GM18502 (cell line): ENCODE data around the gene IDNK.

ENCODE experiments used
- ATAC-seq: cut with Tn5 transposase; IDR thresholded peaks from one replicate; pipeline ENCODE4 v1.9.1; 2021; ENCODE audit warnings: mild to moderate bottlenecking; ENCODE audit not compliant: unreplicated experiment, poor library complexity

IDNK gene

DNA sequence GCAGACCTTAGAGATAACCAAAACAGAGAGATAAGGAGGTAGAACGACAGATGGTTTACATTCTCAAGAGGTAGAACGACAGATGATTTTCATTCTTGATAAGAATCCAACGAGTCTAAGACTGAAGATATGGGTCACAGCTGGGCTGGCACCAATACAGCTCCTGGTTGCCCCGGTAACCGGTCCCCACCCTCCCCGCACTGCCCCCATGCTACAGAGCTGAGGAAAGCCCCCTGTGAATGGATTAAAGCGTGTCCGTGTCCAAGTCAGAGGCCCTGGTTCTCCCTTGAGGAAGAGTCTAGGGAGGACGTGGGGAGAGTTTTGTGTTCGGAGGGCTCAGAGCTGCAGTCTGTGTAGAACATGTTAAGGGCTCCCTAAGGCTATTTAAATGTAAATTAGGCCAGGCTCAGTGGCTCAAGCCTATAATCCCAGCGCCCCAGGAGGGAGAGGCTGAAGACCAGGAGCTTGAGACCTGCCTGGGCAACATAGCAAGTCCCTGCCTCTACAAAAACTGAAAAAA lies 8.1 kb downstream of the IDNK start:
- ATAC-seq = no peak

DNA sequence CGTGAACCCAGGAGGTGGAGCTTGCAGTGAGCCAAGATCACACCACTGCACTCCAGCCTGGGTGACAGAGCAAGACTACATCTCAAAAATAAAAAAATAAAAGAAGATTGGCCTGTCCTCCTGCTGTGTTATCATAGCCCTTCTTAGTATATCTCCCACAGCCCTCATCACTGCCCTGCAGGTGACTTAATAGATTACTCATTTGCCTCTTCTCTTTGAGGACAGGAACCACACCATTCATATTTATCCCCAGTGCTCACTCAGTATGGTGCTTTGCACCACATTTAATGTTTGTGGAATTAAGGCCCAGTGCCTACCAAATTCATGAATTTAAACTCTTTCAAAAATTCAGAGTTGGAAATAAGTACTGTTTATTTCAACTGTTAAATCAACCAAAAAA lies 10.3 kb downstream of the IDNK start:
- ATAC-seq = no peak

DNA sequence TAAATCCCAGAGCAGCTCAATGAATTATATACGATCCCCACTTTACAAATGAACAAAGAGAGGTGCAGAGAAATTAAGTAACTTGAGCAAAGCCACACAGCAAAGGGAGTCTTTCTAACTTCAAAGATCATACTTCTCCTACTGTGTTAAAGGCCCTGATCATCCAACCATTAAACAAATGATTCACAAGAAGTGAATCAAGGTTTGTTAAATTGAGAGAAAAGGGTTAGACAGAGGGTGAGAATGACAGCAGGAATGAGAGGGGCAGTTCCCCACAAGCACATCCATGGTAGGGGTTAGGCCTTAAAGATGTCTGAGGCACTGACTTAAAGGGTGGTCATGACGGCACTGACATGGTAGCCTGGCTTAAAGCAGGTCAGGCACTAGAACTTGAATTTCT lies 10.7 kb downstream of the IDNK start:
- ATAC-seq = no peak

DNA sequence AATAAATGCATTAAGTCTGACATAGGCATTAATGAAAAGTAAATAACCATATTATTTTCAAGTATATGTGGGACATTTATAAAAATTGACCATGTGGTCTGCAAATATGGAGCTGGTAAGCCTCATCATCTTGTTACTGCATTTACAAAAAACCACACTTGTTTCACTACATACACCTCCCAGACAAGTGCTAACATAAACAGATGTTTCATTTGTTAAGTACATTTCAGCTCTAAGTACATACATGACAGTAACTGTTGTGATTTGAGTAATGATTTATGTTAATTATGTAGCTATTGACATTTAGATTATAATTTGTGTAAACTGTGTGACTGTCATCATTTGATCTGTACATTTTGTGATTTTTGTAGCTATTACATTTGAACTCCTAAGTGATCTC lies 13.9 kb downstream of the IDNK start:
- no peak for ATAC-seq

GRCh38 chr9:83637389-83637788 lies 14.4 kb downstream of the IDNK start:
- no peak for ATAC-seq

DNA sequence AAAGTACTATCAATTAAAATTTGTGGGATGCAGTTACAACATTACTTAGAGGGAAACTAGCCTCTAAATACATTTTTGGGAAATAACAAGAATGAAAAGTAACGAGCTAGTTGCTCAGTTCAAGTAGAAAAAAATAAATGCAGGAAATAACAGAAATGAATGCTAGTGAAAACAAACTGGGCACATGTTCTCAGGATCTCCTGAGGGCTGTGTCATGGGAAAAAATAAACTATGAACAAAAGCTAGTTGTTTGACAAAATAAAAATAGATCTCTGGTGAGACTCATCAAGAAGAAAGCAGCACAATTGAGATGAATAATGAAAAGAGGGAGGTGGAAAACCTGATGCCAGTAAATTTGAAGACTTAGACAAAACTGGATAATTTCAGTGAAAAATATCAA lies 16.3 kb downstream of the IDNK start:
- no peak for ATAC-seq

DNA sequence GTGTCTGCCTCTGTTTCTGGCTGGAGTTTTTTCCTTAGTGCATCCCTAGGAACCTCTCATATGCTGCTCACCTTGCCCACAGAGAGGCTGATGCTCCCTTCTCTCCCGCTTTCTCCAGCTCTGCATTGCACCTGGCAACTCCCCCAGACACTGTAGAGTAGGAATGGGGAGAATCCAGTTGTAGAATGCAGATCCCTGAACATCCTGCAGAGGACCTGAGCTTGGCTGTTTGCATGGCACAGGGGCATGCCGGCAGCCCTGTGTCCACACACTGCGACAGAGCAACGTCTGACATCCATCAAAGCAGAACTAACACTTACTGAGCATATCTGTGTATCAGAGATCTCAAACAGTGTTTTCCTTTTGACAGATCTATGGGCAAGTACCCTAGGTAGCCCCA lies 19.9 kb downstream of the IDNK start:
- ATAC-seq = no peak

GRCh38 chr9:83646500-83647239 lies 23.7 kb downstream of the IDNK start:
- ATAC-seq = no peak

- peak; percentile 74 for ATAC-seq
Measured at GRCh38 chr9:83649080-83649479, 26.1 kb downstream of the IDNK start.

GRCh38 chr9:83649515-83649914 lies 26.6 kb downstream of the IDNK start:
- ATAC-seq = no peak

DNA sequence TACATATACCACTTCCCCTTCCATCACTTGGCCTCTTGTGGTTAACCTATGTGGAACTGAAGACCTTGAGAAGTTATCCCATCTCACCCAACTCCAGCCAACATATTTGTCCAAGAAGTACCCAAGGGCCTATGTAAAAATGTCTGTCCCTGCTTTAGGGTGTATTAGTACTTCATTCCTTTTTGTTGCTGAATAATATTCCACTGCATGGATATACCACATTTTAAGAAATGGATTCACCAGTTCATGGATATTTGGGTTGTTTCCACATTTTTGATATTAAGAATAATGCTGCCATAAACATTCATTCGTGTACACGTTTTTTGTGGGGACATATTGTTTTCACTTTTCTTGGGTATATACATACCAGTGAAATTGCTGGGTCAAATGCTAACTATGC lies 28.6 kb downstream of the IDNK start:
- ATAC-seq = no peak

DNA sequence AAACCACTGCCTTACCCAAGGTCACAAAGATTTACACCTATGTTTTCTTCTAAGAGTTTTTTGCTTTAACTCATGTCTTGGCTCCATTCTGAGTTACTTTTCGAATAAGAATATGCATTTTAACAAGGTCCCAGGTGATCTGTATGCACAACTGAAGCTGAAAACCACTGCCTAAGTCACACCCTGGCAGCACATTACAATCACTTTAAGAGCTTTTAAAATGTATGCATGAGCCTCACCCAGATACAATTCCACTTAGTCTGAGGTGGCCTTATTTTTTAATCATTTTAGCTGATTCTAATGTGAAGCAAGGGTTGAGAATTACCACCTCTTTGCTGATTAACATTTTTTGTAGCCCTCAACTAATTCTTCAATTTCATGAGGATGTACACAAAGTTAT lies 29.5 kb downstream of the IDNK start:
- no peak for ATAC-seq

GRCh38 chr9:83655433-83655832 lies 32.5 kb downstream of the IDNK start:
- ATAC-seq = no peak

DNA sequence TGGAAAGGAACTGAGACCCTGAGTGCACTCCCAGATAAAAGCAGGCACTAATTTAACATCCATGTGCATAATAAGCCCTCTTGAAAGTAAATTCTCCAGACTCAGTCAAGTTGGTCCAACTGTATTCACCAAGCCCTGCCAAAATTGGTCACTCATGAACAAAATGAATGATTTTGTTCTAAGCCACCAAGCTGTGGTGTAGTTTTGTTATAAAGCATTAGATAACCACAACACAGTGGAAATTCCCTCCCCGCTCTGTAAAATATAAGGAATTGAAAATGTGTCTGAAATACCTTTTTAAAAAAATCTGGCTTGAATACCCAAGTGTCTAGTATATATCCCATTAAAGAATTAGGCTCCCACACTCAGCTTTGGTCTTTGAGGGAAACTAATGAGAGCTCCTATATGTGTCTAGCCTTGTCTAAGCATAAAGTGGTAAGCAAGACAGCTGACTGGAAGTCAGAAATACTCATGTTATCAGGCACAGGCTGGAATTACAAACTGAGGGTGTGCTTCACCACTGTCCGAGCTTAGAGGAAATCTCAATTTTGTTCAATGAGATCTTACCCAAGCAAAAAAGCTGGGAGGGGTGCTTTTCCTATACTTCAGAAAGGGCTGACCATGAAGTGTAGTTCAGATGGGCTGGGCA lies 33.2 kb downstream of the IDNK start:
- peak; percentile 67 for ATAC-seq

- peak; percentile 63 for ATAC-seq
Measured at GRCh38 chr9:83656952-83657351, 34.0 kb downstream of the IDNK start.

GRCh38 chr9:83662933-83663332 lies 40.0 kb downstream of the IDNK start:
- no peak for ATAC-seq

- peak; percentile 88 for ATAC-seq
Measured at GRCh38 chr9:83665580-83666200, 42.7 kb downstream of the IDNK start.

- no peak for ATAC-seq
Measured at GRCh38 chr9:83669067-83669466, 46.1 kb downstream of the IDNK start.

DNA sequence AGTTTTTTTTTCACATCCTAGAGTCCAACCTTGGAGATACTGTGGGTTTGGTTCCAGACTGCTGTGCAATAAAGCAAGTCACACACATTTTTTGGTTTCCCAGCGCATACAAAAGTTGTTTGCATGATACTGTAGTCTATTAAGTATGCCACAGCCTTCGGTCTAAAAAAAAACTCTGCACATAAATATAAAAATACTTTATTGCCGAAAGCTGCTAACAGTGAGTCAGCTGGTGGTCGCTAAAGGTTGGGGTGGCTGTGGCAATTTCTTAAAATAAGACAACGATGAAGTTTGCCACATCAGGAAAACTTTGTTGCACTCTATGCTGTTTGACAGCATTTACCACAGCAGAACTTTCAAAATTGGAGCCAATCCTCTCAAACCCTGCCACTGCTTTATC lies 47.4 kb downstream of the IDNK start:
- ATAC-seq = no peak

GRCh38 chr9:83671451-83671850 lies 48.5 kb downstream of the IDNK start:
- no peak for ATAC-seq

- no peak for ATAC-seq
Measured at GRCh38 chr9:83675466-83675865, 52.5 kb downstream of the IDNK start.
